Spleen (tissue), 7 donors: ENCODE data around the gene RERE.

Experiments
- CTCF ChIP-seq, 11 experiments: fragments of 200-600 bp in 7 of 11; fragments of 450-650 bp in 4 of 11; sonication (generic) in 4 of 11; IDR thresholded peaks in 8 of 11; conservative IDR thresholded peaks in 3 of 11; 1 replicate in 7 of 11; 2 replicates in 4 of 11; pipeline versions ENCODE4 v1.4.0 to v1.8.0; 2016 to 2021; ENCODE audit warnings: antibody characterized with exemption in 11 of 11, inconsistent platforms in 4 of 11, mild to moderate bottlenecking in 1 of 11
- POLR2AphosphoS5 ChIP-seq, 3 donors: sonication (generic); formaldehyde crosslinking; IDR thresholded peaks; one replicate each; pipeline ENCODE4 v1.5.1; 2017; ENCODE audit warnings: antibody characterized with exemption in 3 of 3
- donor health status: DM: no; HTN: no; CAD: no; lungs with moderate emphysema.
- donor health status: DM: no; HTN: no; CAD: no.
- donor health status: DM: no; HTN: no; CAD: no.

- TF ChIP-seq CTCF (IDR thresholded peaks at IDR 0.05 in 8 of 11, conservative IDR thresholded peaks at IDR 0.05 in 3 of 11) (no peak), POLR2AphosphoS5 (IDR thresholded peaks at IDR 0.05) (no peak)
Observed at GRCh38 chr1:8456991-8457390, 360.4 kb downstream of the RERE start.
